ENCODE results near the gene SART3. TPM values are rescaled to one million over a fixed set of nuclear protein-coding genes. Genes with fewer than 3 reads are reported as not detected.

SART3 gene
- total and polyA plus RNA-seq, 11 donors, result 13.3 to 33.2 (median 24.0) TPM

GRCh38 chr12:108479364-108480070, 81.5 kb downstream of the SART3 start:
- WGBS, 4 donors, result 73 to 83% (median 74%) methylated on average over 6 of the region's 6 CpGs
- TF ChIP-seq CTCF (IDR thresholded peaks at IDR 0.05) (no peak), POLR2A (IDR thresholded peaks at IDR 0.05) (no peak)
- Histone ChIP-seq H3K36me3 (no peaks in the 10 kb centered on the region), H3K4me3 (no peak overlapping the region), H3K27me3 (peaks cover 0 to 27% (median 6%) of the 10 kb centered on the region in 9 donors), H3K27ac (no peak overlapping the region), H3K4me1 (no peaks in the 10 kb centered on the region), H3K9me3 (no peaks in the 10 kb centered on the region)
- ATAC-seq, result no peak
- intact Hi-C loops (cut with DNase I), result no loop called here
- DNase-seq, result no peak

- ATAC-seq (no peak), DNase-seq (no peak)
- intact Hi-C loops (cut with DNase I), result no loop called here
- no peak overlapping the region for H3K4me3 ChIP-seq
- no peak for TF ChIP-seq POLR2A (IDR thresholded peaks at IDR 0.05)
- no peak for TF ChIP-seq CTCF (IDR thresholded peaks at IDR 0.05)
- no peaks in the 10 kb centered on the region for H3K4me1 ChIP-seq
- WGBS, 4 donors, result 65 to 72% (median 69%) methylated on average over 8 of the region's 8 CpGs
- H3K27me3 ChIP-seq, result peaks cover 0 to 31% (median 5%) of the 10 kb centered on the region in 9 donors
- H3K36me3 ChIP-seq, result no peaks in the 10 kb centered on the region
- H3K27ac ChIP-seq, result no peak overlapping the region
- H3K9me3 ChIP-seq, result no peaks in the 10 kb centered on the region
Observed at GRCh38 chr12:108478611-108479206, 82.3 kb downstream of the SART3 start.

GRCh38 chr12:108477881-108478259, 83.1 kb downstream of the SART3 start:
- ATAC-seq (no peak), DNase-seq (no peak)
- WGBS, 4 donors, result 78 to 84% (median 80%) methylated on average over 6 of the region's 6 CpGs
- TF ChIP-seq CTCF (IDR thresholded peaks at IDR 0.05) (no peak), POLR2A (IDR thresholded peaks at IDR 0.05) (no peak)
- Histone ChIP-seq H3K36me3 (no peaks in the 10 kb centered on the region), H3K9me3 (no peaks in the 10 kb centered on the region), H3K4me3 (no peak overlapping the region), H3K27me3 (peaks cover 0 to 31% (median 0%) of the 10 kb centered on the region in 9 donors), H3K27ac (no peak overlapping the region), H3K4me1 (no peaks in the 10 kb centered on the region)
- intact Hi-C loops (cut with DNase I), result no loop called here

- 74 to 79% (median 76%) methylated on average over 11 of the region's 11 CpGs for WGBS, 4 donors
- no peak for ATAC-seq
- Histone ChIP-seq H3K27ac (no peak overlapping the region), H3K36me3 (no peaks in the 10 kb centered on the region), H3K4me1 (no peaks in the 10 kb centered on the region), H3K27me3 (peaks cover 0 to 26% (median 0%) of the 10 kb centered on the region in 9 donors), H3K4me3 (no peak overlapping the region), H3K9me3 (no peaks in the 10 kb centered on the region)
- no peak for TF ChIP-seq POLR2A (IDR thresholded peaks at IDR 0.05)
- no peak for TF ChIP-seq CTCF (IDR thresholded peaks at IDR 0.05)
- no peak for DNase-seq
- intact Hi-C loops (cut with DNase I), result no loop called here
Observed at GRCh38 chr12:108477055-108477880, 83.7 kb downstream of the SART3 start.

Data from heart left ventricle (tissue), 16 donors.